ENCODE data around the gene ALDOC. TPM values are rescaled to one million over a fixed set of nuclear protein-coding genes. Genes with fewer than 3 reads are reported as not detected.

ALDOC gene
- total and polyA plus RNA-seq, 2 of the 13 experiments (the other 11 are each of a cell fraction or from before 2014, with no cell fraction given): 15.4 to 60.9 TPM

DNA sequence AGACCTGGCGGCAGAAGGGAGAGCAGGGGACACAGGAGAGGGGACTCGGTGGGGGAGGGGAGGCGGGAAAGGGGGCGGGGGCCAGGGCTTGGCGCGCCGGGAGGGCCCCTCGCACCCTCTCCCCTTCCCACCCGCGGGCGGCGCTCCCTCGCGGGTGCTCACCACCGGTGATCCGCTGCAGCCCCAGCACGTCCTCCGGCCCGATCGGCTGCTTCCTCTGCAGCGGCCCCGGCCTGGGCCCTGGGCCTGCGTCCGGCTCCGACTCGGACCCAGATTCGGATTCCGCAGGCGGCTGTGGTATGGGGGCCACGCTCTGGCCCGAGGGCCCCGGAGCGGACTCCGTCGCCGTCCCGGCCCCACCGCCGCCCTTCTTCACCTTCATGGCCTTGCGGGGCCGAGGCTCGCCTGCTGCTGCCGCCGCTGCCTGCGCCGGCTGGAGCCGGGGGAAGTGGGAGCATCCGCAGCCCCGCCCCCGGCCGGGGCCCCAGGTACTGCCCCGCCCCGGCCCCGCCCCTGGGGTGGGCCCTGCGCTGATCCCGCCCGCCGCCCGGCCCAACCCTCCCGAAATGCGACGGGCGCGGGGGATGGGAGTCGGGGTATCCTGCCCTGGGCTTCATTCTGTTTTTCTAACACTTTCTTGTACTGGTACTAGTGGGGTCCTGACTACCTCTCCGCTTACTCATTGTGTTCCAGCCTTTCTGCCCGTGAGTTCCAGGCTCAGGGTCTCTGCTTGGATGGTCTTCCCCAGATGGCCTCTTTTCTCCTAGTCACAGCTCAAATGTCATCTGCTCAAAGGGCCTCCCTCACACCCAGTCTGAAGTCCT is 24.3 kb downstream of the ALDOC start, which contains the start of gene UNC119 (continued):
- TF ChIP-seq MTA3 (CRISPR knock-in tag; IDR thresholded peaks at IDR 0.05) (no peak), SRY (CRISPR knock-in tag; IDR thresholded peaks at IDR 0.05) (peak; percentile 64; the same call in 1 of the 2 replicates), ZNF670 (CRISPR knock-in tag; IDR thresholded peaks at IDR 0.05; ENCODE audit: borderline replicate concordance) (no peak), ZGPAT (CRISPR knock-in tag; IDR thresholded peaks at IDR 0.05) (peak; percentile 45; the same call in 1 of the 2 replicates), ZNF430 (CRISPR knock-in tag; IDR thresholded peaks at IDR 0.05) (peak; percentile 71), ZNF501 (CRISPR knock-in tag; IDR thresholded peaks at IDR 0.05) (no peak; the same call in 1 of the 2 replicates), STAT6 (CRISPR knock-in tag; IDR thresholded peaks at IDR 0.05; ENCODE audit: borderline replicate concordance) (no peak), SIX4 (CRISPR knock-in tag; IDR thresholded peaks at IDR 0.05) (no peak), ZFX (CRISPR knock-in tag; IDR thresholded peaks at IDR 0.05; ENCODE audit: low read depth) (peak; percentile 83), BCL3 (CRISPR knock-in tag; IDR thresholded peaks at IDR 0.05) (0 out of 2 replicates have a peak, but pooled peaks have one; percentile 35), HNF1B (CRISPR knock-in tag; IDR thresholded peaks at IDR 0.05) (0 out of 2 replicates have a peak, but pooled peaks have one; percentile 58), ZMAT3 (CRISPR knock-in tag; conservative IDR thresholded peaks at IDR 0.05) (0 out of 2 replicates have a peak, but pooled peaks have one; percentile 41), NFAT5 (CRISPR knock-in tag; IDR thresholded peaks at IDR 0.05) (peak; percentile 77)
- TF ChIP-seq, protein P1, sequence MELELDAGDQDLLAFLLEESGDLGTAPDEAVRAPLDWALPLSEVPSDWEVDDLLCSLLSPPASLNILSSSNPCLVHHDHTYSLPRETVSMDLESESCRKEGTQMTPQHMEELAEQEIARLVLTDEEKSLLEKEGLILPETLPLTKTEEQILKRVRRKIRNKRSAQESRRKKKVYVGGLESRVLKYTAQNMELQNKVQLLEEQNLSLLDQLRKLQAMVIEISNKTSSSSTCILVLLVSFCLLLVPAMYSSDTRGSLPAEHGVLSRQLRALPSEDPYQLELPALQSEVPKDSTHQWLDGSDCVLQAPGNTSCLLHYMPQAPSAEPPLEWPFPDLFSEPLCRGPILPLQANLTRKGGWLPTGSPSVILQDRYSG (CRISPR knock-in tag; IDR thresholded peaks at IDR 0.05): peak; percentile 27; the same call in 1 of the 2 replicates
